ENCODE data around the gene TMEM178B.

Gene TMEM178B

DNA sequence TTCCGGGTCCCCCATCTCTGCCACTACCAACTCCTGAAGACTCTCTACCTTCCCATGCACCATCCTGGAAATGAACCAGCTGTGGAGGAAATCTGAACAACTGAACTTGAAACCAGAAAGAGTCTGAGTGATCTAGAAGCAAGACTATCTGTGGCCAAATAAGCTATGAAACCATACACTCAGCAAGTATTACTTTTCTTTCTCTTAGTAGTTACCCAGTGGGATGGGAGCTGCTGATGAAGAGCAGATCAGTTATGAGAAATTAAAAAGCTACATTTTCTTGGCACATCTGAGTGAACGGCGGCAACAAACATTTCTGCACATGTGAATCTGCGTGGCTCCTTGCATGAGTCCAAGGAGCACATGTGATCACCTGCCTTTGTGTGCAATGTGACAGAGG, 445.8 kb downstream of the TMEM178B start:
- no peak overlapping the region for H3K9ac ChIP-seq (ENCODE audit: low read length)

DNA sequence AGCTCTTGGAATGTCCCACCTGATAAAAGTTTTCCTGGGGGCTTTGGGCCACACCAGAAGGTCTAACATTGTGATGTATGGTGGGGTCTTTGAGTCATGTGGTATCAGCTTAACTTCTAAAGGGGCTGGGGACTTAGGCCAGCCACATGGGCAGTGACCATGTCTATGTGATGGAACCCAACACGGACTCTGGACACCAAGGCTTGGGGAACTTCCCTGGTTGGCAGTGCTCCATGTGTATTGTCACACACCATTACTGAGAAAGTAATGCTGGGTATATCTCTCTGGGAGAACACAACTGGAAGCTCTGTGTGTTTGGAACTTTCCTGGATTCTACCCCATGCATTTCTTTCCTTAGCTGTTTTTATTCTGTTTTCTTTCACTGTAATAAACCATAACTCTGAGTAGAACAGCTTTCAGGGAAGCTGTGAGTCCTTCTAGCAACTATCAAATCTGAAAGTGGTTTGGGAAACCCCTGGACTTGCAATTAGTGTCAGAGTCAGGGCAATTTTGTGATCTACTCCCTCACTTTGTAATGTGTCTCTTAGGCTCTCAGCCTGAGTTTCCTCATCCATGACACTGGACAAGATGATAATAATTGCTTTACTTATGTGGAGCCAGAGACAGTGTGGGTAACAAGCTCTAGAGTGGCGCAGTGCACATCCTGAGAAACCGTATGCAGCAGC, 448.9 kb downstream of the TMEM178B start:
- Histone ChIP-seq H3K4me3 (ENCODE audit: low read length) (no peak overlapping the region), H3K27ac (ENCODE audit: low read depth, low read length) (no peak overlapping the region), H3K36me3 (ENCODE audit: control insufficient read depth, insufficient read depth, low read length) (no peaks in the 10 kb centered on the region), H3K27me3 (ENCODE audit: control insufficient read depth, insufficient read depth, low read length) (no peaks in the 10 kb centered on the region), H3K4me1 (ENCODE audit: control insufficient read depth, insufficient read depth, low read length) (no peaks in the 10 kb centered on the region), H3K9ac (ENCODE audit: low read length) (no peak overlapping the region)

More for the DNA sequence above, 445.8 kb downstream of the TMEM178B start:
- H3K27ac ChIP-seq (ENCODE audit: low read depth, low read length): no peak overlapping the region
- H3K27me3 ChIP-seq (ENCODE audit: control insufficient read depth, insufficient read depth, low read length): no peaks in the 10 kb centered on the region
- H3K4me1 ChIP-seq (ENCODE audit: control insufficient read depth, insufficient read depth, low read length): no peaks in the 10 kb centered on the region
- no peaks in the 10 kb centered on the region for H3K36me3 ChIP-seq (ENCODE audit: control insufficient read depth, insufficient read depth, low read length)
- no peak overlapping the region for H3K4me3 ChIP-seq (ENCODE audit: low read length)

DNA sequence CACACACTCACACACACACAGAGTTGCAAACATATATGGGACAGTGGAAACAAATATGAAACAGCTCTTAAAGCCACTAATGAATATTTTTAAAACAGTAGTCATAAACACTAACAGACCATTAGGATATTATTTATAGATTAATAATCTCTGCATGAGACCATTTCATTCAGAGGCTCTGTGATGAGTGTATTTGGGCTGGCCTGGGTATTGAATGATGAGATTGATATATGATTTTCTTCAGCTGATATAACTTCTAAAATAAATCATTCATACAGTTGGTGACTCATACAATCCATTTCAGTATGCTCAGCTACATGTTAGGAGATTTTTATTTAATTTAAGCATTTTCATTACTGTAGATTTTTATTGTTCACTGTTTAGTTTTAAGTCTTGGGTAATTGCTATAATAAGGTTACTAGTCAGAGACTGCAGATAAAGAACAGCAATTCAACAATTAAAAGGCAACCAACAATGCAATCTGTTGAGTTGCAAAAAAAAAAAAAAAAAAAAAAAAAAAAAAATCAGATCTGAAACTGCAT, 452.2 kb downstream of the TMEM178B start:
- H3K27me3 ChIP-seq (ENCODE audit: control insufficient read depth, insufficient read depth, low read length): no peaks in the 10 kb centered on the region
- H3K36me3 ChIP-seq (ENCODE audit: control insufficient read depth, insufficient read depth, low read length): no peaks in the 10 kb centered on the region
- H3K27ac ChIP-seq (ENCODE audit: low read depth, low read length): no peak overlapping the region
- no peak overlapping the region for H3K9ac ChIP-seq (ENCODE audit: low read length)
- no peaks in the 10 kb centered on the region for H3K4me1 ChIP-seq (ENCODE audit: control insufficient read depth, insufficient read depth, low read length)
- no peak overlapping the region for H3K4me3 ChIP-seq (ENCODE audit: low read length)

DNA sequence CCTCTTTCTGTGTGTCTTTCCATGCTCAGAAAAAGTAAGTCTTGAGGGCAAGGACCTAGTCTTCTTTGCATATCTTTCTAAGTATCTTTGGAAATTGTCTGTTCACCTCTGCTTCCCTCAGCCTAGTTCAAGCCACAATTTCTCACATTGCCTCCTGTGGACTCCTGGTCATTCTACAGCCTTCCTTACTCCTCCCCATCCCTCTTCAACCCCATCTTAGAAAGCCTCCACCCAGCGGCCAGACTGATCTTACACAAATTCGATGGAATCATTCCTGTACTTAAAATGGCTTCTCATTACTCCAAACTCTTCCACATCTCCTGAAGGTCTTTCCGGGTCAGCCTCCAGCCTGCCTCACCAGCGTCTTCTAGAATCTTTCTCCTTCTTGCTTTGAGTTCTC, 453.2 kb downstream of the TMEM178B start:
- Histone ChIP-seq H3K36me3 (ENCODE audit: control insufficient read depth, insufficient read depth, low read length) (no peaks in the 10 kb centered on the region), H3K4me1 (ENCODE audit: control insufficient read depth, insufficient read depth, low read length) (no peaks in the 10 kb centered on the region), H3K4me3 (ENCODE audit: low read length) (no peak overlapping the region), H3K9ac (ENCODE audit: low read length) (no peak overlapping the region), H3K27me3 (ENCODE audit: control insufficient read depth, insufficient read depth, low read length) (no peaks in the 10 kb centered on the region), H3K27ac (ENCODE audit: low read depth, low read length) (no peak overlapping the region)

DNA sequence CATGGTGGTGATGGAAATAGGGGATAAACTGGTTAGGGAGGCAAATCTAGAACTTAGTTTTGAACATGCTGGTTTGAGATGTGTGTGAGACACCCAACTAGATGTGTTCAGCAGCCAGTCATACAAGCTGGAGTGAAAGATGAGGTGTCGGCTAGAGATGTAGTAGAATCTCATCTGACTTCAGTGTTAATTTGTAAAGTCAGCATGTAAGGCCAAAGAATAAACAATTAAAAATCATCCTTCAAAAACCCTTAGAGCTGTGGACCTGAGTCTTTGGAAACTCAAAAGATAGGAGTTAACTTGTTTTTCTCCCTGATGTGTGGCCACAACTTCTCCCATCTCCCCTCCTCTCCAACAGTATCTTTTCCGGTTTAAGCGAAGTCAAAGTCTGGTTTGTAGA, 454.5 kb downstream of the TMEM178B start:
- no peaks in the 10 kb centered on the region for H3K36me3 ChIP-seq (ENCODE audit: control insufficient read depth, insufficient read depth, low read length)

More for the DNA sequence above, 454.5 kb downstream of the TMEM178B start:
- no peak overlapping the region for H3K4me3 ChIP-seq (ENCODE audit: low read length)
- H3K27ac ChIP-seq (ENCODE audit: low read depth, low read length): no peak overlapping the region
- H3K4me1 ChIP-seq (ENCODE audit: control insufficient read depth, insufficient read depth, low read length): no peaks in the 10 kb centered on the region
- no peak overlapping the region for H3K9ac ChIP-seq (ENCODE audit: low read length)
- no peaks in the 10 kb centered on the region for H3K27me3 ChIP-seq (ENCODE audit: control insufficient read depth, insufficient read depth, low read length)

Data from rectal smooth muscle tissue (tissue), 1 donor.